Parathyroid adenoma (tissue), 2 donors: ENCODE data around the gene NFIB.

Source experiments
- H2AFZ ChIP-seq: fragments of 300-600 bp; sonication (generic); one replicate; pipeline ENCODE4 v1.7.0; 2017; ENCODE audit warnings: antibody characterized with exemption, mild to moderate bottlenecking
- H3K27ac ChIP-seq: fragments of 300-600 bp; sonication (generic); one replicate; pipeline ENCODE4 v1.7.0; 2017
- H3K27me3 ChIP-seq: fragments of 300-600 bp; sonication (generic); one replicate; pipeline ENCODE4 v1.7.0; 2017; ENCODE audit warnings: low read length; ENCODE audit not compliant: control insufficient read depth, insufficient read depth
- H3K36me3 ChIP-seq: fragments of 300-600 bp; sonication (generic); one replicate; pipeline ENCODE4 v1.7.0; 2017; ENCODE audit warnings: low read length; ENCODE audit not compliant: control insufficient read depth, insufficient read depth
- H3K4me1 ChIP-seq: fragments of 300-600 bp; sonication (generic); one replicate; pipeline ENCODE4 v1.7.0; 2017; ENCODE audit warnings: control low read depth
- H3K4me2 ChIP-seq: fragments of 300-600 bp; sonication (generic); one replicate; pipeline ENCODE4 v1.7.0; 2017; ENCODE audit warnings: low read length
- H3K4me3 ChIP-seq: fragments of 300-600 bp; sonication (generic); one replicate; pipeline ENCODE4 v1.7.0; 2017; ENCODE audit warnings: low read depth, low read length
- H3K79me2 ChIP-seq: fragments of 300-600 bp; sonication (generic); one replicate; pipeline ENCODE4 v1.7.0; 2017; ENCODE audit warnings: control low read depth
- H3K9ac ChIP-seq: fragments of 300-600 bp; sonication (generic); one replicate; pipeline ENCODE4 v1.7.0; 2017; ENCODE audit warnings: mild to moderate bottlenecking
- H3K9me3 ChIP-seq: fragments of 300-600 bp; sonication (generic); one replicate; pipeline ENCODE4 v1.7.0; 2017; ENCODE audit warnings: low read length; ENCODE audit not compliant: control insufficient read depth
- TF ChIP-seq, protein P1 (sequence below): fragments of 300-600 bp; sonication (generic); IDR thresholded peaks from one replicate; pipeline ENCODE4 v1.7.0; 2017; ENCODE audit warnings: antibody characterized with exemption, mild to moderate bottlenecking
- donor health status: primary hyperparathyroidism.

The NFIB gene

DNA sequence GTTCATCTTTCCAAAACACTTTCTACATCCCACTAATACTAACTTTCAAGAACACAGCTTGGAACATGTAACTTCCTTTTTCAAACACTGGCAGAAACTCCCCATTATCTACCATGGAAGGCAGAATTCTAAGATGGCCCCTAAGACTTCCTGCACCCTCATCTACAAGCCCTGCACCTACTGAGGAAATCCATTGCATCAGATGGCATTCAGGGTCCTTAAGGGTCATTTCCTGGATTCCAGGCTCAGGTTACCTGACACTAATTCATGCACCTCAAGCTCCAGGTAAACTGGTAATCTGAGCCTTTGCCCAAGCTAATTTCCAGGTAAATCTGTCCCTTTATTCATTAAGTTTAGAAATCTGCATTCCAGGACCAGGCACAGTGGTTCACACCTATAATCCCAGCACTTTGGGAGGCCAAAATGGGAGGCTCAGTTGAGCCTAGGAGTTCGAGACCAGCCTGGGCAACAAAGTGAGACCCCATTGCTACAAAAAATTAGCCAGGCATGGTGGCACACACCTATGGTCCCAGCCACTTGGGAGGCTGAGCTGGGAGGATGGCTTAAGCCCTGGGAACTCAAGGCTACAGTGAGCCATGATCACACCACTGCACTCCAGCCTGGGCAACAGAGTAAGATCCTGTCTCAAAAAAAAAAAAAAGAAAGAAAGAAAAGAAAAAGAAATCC, 91.6 kb downstream of the NFIB start:
- TF ChIP-seq, protein P1, sequence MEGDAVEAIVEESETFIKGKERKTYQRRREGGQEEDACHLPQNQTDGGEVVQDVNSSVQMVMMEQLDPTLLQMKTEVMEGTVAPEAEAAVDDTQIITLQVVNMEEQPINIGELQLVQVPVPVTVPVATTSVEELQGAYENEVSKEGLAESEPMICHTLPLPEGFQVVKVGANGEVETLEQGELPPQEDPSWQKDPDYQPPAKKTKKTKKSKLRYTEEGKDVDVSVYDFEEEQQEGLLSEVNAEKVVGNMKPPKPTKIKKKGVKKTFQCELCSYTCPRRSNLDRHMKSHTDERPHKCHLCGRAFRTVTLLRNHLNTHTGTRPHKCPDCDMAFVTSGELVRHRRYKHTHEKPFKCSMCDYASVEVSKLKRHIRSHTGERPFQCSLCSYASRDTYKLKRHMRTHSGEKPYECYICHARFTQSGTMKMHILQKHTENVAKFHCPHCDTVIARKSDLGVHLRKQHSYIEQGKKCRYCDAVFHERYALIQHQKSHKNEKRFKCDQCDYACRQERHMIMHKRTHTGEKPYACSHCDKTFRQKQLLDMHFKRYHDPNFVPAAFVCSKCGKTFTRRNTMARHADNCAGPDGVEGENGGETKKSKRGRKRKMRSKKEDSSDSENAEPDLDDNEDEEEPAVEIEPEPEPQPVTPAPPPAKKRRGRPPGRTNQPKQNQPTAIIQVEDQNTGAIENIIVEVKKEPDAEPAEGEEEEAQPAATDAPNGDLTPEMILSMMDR = no peak
- H3K27ac ChIP-seq = no peak overlapping the region
- no peaks in the 10 kb centered on the region for H3K9me3 ChIP-seq
- H3K4me2 ChIP-seq = no peak overlapping the region
- H3K79me2 ChIP-seq = no peaks in the 10 kb centered on the region
- no peaks in the 10 kb centered on the region for H3K27me3 ChIP-seq
- H3K4me1 ChIP-seq = no peaks in the 10 kb centered on the region
- H3K4me3 ChIP-seq = no peak overlapping the region
- no peaks in the 10 kb centered on the region for H3K36me3 ChIP-seq
- no peak overlapping the region for H2AFZ ChIP-seq
- no peak overlapping the region for H3K9ac ChIP-seq

DNA sequence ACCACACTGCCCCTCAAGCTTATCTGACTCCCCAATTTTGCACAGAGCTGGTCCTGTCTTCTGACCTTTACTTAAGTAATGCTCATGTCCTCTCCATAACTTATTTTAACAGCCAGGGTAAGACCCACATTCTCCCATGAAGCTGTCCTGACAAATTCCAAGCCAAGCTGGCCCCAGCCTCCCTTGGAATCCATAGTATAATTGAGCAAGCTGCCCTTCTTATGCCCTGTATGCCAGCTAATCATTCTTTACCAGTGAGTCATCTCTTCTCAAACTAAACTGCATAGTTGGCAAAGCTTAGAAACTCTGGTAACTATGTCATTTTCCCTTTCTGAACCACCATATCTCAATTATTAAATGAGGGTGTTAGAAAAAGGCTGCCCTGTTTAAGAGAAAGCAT, 92.4 kb downstream of the NFIB start:
- Histone ChIP-seq H3K9ac (no peak overlapping the region), H3K36me3 (no peaks in the 10 kb centered on the region), H3K4me3 (no peak overlapping the region), H3K27me3 (no peaks in the 10 kb centered on the region), H2AFZ (no peak overlapping the region), H3K4me2 (no peak overlapping the region), H3K4me1 (no peaks in the 10 kb centered on the region), H3K9me3 (no peaks in the 10 kb centered on the region), H3K27ac (no peak overlapping the region), H3K79me2 (no peaks in the 10 kb centered on the region)
- TF ChIP-seq, protein P1 = no peak

DNA sequence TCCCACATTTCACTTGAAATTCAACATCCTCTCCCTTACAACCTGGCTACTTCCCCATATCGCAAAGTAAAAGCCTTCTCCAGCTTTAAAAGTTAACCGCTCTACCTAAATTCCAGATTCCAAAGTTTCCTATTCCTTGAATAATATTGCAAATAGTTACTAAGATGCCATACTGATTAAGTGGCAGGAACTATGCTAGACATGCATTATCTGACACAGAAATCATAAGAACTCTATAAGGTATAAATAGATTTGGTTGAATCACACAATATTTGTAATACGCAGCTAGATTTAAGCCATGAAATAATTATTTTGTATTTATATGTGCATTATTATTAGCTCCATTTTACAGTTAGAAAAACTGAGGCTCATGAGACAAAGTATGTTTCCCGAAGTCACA, 92.8 kb downstream of the NFIB start:
- TF ChIP-seq, protein P1 = no peak
- Histone ChIP-seq H3K79me2 (no peaks in the 10 kb centered on the region), H3K4me1 (no peaks in the 10 kb centered on the region), H3K9ac (no peak overlapping the region), H3K4me2 (no peak overlapping the region), H3K27me3 (no peaks in the 10 kb centered on the region), H3K27ac (no peak overlapping the region), H3K4me3 (no peak overlapping the region), H3K9me3 (no peaks in the 10 kb centered on the region), H2AFZ (no peak overlapping the region), H3K36me3 (no peaks in the 10 kb centered on the region)

DNA sequence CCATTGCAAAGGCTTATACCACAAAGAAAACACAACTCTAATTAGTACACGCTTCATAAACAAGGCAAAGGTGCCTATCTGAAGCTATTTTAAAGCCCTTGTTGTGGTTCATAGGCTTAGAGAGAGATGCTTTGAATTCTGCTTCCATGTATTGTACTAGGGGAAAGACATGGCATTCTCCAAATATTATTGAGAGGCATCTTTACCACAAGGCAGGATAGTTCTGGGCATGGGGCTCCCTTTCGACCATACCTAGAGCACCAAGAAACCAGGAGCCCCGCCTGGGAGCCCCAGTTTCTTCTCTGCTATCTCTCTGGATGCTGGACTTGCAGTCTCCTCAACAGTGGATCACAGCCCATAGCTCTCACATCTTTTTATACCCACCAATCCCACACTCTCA, 93.7 kb downstream of the NFIB start:
- Histone ChIP-seq H3K4me2 (no peak overlapping the region), H3K79me2 (no peaks in the 10 kb centered on the region), H2AFZ (no peak overlapping the region), H3K27ac (no peak overlapping the region), H3K9me3 (no peaks in the 10 kb centered on the region), H3K4me3 (no peak overlapping the region), H3K27me3 (no peaks in the 10 kb centered on the region), H3K36me3 (no peaks in the 10 kb centered on the region), H3K9ac (no peak overlapping the region), H3K4me1 (no peaks in the 10 kb centered on the region)
- TF ChIP-seq, protein P1 = no peak

DNA sequence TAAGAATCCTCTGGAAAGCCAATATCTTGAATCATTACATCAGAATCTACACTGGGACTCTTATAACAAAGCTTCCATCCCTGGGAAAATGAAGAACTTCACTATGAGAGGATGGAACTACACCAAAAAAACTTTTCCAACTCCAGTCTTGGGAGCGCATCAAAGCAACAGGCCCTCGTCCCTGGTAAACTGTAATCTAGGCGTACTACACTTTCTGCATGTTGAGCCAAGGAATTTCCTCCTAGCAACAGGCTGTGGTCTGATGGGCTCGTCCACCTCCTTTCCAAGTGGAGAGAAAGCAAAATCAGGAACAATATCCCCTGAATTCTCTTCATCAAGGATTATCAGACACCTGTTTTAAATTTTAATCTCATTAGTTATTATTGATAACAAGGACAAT, 94.1 kb downstream of the NFIB start:
- Histone ChIP-seq H3K27me3 (no peaks in the 10 kb centered on the region), H3K4me3 (no peak overlapping the region), H3K36me3 (no peaks in the 10 kb centered on the region), H3K9me3 (no peaks in the 10 kb centered on the region), H3K79me2 (no peaks in the 10 kb centered on the region), H3K4me2 (no peak overlapping the region), H3K4me1 (no peaks in the 10 kb centered on the region), H3K9ac (no peak overlapping the region), H2AFZ (no peak overlapping the region), H3K27ac (no peak overlapping the region)
- TF ChIP-seq, protein P1 = no peak
